GM18520 (cell line): ENCODE measurements around the gene NCOA7.
"Not testable (repeated sequence)": the region's sequence is repeated elsewhere in the genome, so short reads cannot be mapped to it uniquely, and the experiment has no call there.

Experiments
- ATAC-seq: cut with Tn5 transposase; IDR thresholded peaks from one replicate; pipeline ENCODE4 v1.9.1; 2021; ENCODE audit not compliant: unreplicated experiment

Gene NCOA7

GRCh38 chr6:125913864-125914351, 123.1 kb downstream of the NCOA7 start:
- ATAC-seq: no peak

- ATAC-seq: no peak
Observed at GRCh38 chr6:125918230-125918629, 127.5 kb downstream of the NCOA7 start.

- peak; percentile 99 for ATAC-seq
Observed at GRCh38 chr6:125918681-125919566, 128.2 kb downstream of the NCOA7 start.

GRCh38 chr6:125919618-125920017, 128.9 kb downstream of the NCOA7 start:
- no peak for ATAC-seq

- ATAC-seq: no peak
Observed at GRCh38 chr6:125922322-125922860, 131.6 kb downstream of the NCOA7 start.

- ATAC-seq: no peak
Observed at GRCh38 chr6:125923366-125923877, 132.7 kb downstream of the NCOA7 start.

- no peak for ATAC-seq
Observed at GRCh38 chr6:125924169-125924568, 133.4 kb downstream of the NCOA7 start.

- ATAC-seq: no peak
Observed at GRCh38 chr6:125924697-125925358, 134.1 kb downstream of the NCOA7 start.

- ATAC-seq: no peak
Observed at GRCh38 chr6:125926711-125927110, 136.0 kb downstream of the NCOA7 start.

- no peak for ATAC-seq
Observed at GRCh38 chr6:125927761-125928160, 137.0 kb downstream of the NCOA7 start.

- no peak for ATAC-seq
Observed at GRCh38 chr6:125930765-125931418, 140.1 kb downstream of the NCOA7 start.

GRCh38 chr6:125931733-125932450, 141.1 kb downstream of the NCOA7 start:
- peak; percentile 75 for ATAC-seq

GRCh38 chr6:125932451-125932795, 141.7 kb downstream of the NCOA7 start:
- ATAC-seq: peak; percentile 14

- ATAC-seq: not testable (repeated sequence)
Observed at GRCh38 chr6:125935520-125935919, 144.8 kb downstream of the NCOA7 start.

- ATAC-seq: no peak
Observed at GRCh38 chr6:125939026-125939425, 148.3 kb downstream of the NCOA7 start.

- ATAC-seq: no peak
Observed at GRCh38 chr6:125939791-125940190, 149.0 kb downstream of the NCOA7 start.

- ATAC-seq: no peak
Observed at GRCh38 chr6:125940247-125941041, 149.7 kb downstream of the NCOA7 start.

GRCh38 chr6:125942672-125943527, 152.1 kb downstream of the NCOA7 start:
- no peak for ATAC-seq
